Astrocyte of the cerebellum (primary cell): ENCODE data around the gene MTFR1L.

Source experiments
- DNase-seq: peaks from one replicate; pipeline ENCODE4 v3.0.0-alpha.2; 2011; ENCODE audit warnings: low read depth
- H3K4me3 ChIP-seq: 2 replicates; pipeline ENCODE4 v1.5.1; 2011; ENCODE audit warnings: mild to moderate bottlenecking, low read depth, low read length, moderate library complexity
- in situ Hi-C: cut with HindIII; loops from 2 replicates; pipeline ENCODE4 v1.10.0; 2017; ENCODE audit warnings: low sequenced_read_pairs
- TF ChIP-seq, protein P1 (sequence below): IDR thresholded peaks from 2 replicates; pipeline ENCODE4 v1.5.1; 2012; ENCODE audit warnings: low read length, low read depth, moderate library complexity, mild to moderate bottlenecking; ENCODE audit errors: missing control alignments

MTFR1L gene

DNA sequence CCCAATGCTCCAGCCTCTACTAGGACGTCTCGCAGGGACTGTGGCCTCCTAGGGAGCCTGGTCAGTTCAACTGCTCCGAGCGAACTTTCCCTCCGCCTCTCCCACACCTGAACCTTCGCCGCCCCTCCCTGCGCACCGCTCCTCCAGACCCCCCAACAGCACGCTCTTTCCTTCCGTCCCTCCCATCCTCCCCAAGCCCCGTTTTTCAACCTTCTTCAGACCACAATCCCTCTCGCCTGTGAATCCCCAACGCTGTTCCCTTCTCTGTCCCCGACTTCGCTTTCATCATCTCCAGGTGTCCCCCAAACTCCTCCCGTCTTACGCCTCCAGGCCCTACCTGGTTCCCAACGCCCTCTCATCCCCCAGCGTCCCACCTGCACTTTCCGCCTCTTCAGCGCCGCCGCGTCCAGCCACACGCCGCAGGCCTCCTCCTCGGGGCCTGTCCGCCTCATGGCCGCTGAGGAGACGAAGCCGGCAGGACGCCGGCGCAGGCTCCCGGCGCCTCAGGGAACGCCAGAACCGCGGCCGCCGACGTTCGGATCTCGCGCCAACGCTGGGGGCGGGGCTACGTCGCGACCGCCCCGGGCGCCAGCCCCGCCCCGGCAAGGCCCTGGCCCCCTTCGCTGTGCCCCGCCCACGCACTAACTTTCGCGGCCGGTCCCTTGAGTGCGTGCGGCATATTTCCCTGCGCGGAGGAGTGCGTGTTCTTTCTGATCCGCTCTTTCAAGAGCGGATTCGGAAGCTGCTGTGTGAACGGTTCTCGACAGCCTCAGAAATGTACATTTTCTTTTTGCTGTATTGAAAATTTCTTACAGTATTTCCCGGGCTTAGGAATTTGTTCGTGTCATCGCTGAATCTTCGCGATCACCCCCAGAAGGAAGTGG is 39.4 kb downstream of the MTFR1L start, which contains the start of gene AUNIP:
TSS of gene AUNIP (minus strand) at position 552 of the 884 bp plus-strand sequence. CDS start at position 452, 100 bp downstream.
- peak; percentile 48 for DNase-seq
- in situ Hi-C loops: no loop called here
- TF ChIP-seq, protein P1, sequence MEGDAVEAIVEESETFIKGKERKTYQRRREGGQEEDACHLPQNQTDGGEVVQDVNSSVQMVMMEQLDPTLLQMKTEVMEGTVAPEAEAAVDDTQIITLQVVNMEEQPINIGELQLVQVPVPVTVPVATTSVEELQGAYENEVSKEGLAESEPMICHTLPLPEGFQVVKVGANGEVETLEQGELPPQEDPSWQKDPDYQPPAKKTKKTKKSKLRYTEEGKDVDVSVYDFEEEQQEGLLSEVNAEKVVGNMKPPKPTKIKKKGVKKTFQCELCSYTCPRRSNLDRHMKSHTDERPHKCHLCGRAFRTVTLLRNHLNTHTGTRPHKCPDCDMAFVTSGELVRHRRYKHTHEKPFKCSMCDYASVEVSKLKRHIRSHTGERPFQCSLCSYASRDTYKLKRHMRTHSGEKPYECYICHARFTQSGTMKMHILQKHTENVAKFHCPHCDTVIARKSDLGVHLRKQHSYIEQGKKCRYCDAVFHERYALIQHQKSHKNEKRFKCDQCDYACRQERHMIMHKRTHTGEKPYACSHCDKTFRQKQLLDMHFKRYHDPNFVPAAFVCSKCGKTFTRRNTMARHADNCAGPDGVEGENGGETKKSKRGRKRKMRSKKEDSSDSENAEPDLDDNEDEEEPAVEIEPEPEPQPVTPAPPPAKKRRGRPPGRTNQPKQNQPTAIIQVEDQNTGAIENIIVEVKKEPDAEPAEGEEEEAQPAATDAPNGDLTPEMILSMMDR: no peak
- peak within 1 kb of the TSS; percentile 68 for H3K4me3 ChIP-seq

DNA sequence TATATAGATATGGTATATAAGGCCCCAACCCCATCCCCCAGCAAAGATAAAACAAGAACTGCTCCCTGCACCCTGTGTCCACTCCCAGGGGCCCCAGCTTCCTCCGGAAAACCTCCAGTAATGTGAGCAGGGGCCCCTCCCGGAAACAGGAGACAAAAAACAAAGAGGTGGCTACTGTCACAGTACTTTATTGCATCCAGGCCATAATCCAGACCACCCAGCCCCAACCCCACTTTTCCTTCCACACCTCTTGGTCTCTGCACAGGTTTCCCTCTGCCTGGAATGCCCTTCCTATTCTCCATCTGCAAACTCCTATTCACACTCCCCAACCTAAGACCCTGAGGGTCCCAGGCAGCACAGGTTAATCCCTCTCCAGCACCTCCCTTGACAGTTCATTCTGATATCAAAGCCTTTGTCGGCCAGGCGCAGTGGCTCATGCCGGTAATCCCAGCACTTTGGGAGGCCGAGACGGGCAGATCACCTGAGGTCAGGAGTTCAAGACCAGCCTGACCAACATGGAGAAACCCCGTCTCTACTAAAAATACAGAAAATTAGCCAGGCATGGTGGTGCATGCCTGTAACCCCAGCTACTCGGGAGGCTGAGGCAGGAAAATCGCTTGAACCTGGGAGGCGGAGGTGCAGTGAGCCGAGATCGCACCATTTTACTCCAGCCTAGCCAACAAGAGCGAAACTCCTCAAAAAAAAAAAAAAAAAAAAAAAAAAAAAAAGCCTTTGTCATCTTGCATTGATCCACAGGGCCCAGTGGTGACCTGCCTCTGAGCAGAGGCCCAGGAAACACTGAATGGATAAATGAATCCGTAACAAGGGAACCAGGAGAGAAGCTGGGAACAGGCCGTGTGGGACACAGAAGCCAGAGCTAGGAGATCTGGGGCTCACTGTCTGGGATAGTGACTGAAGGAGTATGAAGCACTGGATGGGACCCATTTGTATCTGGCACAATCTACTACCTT is 41.8 kb downstream of the MTFR1L start:
- TF ChIP-seq, protein P1: no peak
- in situ Hi-C loops: no loop called here
- no peak for DNase-seq
- no peak overlapping the region for H3K4me3 ChIP-seq

DNA sequence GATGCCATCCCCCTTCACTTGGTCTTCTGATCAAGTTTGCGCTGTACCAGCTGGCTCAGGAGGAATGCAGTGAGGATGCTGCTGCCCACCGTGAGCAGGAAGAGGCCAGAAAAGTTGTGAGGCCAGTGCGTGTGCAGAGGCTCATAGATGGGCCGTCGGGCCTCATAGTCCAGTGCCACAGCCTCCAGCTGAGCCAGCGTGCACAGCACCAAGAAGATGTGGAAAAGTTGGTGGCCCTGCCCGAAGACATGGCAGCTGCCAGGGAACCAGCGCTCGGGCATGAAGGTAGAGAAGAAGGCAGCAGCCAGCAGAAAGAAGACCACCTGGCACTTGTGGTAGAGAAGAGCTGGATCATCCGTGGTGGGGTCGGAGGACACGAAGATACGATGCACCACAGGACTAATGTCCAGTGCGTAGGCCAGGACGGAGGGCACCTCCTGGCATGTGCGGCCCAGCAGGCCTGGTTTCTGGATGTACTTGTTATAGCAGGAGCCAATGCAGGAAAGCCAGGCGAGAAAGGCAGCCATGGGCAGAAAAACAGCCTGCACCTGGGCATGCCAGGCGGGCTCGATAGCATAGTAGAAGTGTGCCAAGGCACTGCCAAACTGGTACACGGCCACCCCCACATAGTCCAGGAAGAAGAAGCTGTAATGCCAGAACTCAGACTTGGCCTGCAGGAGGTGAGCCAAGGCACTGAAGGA is 43.2 kb downstream of the MTFR1L start:
- no peak overlapping the region for H3K4me3 ChIP-seq
- DNase-seq: no peak
- TF ChIP-seq, protein P1: no peak
- in situ Hi-C loops: no loop called here

DNA sequence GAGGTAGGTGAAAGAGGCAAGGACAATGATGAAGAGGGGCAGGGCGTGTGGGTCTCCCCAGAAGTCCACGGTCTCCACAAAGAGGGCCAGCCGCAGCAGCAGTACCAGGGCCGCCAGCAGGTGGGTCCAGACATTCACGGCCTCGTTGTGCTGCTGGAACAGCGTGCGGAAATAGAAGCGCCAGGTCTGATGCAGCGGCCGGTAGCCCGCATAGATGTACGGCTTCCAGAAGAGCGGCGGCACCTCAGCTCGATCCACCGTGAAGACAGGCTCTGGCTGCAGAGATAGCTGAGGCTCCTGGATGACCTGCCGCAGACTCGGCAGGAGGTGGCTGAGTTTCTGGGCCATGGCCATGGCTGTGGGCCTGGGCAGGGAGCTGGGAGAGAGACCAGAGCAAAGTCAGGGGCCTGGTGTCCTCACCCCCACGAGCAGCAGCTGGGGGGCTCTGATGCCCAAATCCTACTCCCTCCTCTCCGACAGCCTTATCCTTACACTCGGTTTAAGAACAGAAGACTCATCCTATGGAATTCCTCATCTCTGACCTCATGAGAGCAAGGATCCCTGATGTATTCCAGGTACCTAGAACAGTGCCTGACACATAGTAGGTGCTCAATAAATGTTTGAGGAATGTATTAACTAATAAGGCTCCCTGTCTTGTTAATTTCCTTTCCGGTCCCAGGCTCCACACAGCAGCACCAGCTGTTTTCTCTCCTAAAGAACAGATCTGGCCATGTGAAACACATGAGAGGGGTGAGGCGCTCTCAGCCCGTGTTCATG is 43.9 kb downstream of the MTFR1L start:
- TF ChIP-seq, protein P1: no peak
- in situ Hi-C loops: no loop called here
- no peak overlapping the region for H3K4me3 ChIP-seq
- DNase-seq: no peak

DNA sequence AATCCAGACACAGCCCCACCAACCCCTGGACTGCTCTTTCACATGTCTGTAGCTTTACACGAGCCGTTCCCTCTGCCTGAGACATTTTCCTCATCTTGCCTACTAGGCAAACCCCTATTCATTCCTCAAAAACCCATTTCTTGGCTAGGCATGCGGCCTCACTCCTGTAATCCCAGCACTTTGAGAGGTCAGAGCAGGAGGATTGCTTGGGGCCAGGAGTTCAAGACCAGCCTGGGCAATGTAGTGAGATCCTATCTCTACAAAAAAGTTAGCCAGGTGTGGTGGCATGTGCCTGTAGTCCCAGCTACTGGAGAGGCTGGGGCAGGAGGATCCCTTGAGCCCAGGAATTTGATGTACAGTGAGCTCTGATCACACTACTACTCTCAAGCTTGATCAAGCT is 44.7 kb downstream of the MTFR1L start:
- TF ChIP-seq, protein P1: no peak
- H3K4me3 ChIP-seq: no peak overlapping the region
- no peak for DNase-seq
- in situ Hi-C loops: no loop called here
